Testis (tissue), 3 donors: Measurements from ENCODE around the gene RFX8. TPM values are rescaled to one million over a fixed set of nuclear protein-coding genes. Genes with fewer than 3 reads are reported as not detected.

Experiments used
- DNase-seq: peaks from one replicate; pipeline ENCODE4 v3.0.0-alpha.2; 2019
- H3K27ac ChIP-seq, 2 donors: fragments of 200-600 bp; sonication (generic); one replicate each; pipeline ENCODE4 v1.5.1; 2019
- H3K27me3 ChIP-seq: fragments of 200-600 bp; sonication (generic); one replicate; pipeline ENCODE4 v1.5.1; 2019
- H3K36me3 ChIP-seq: fragments of 200-600 bp; sonication (generic); one replicate; pipeline ENCODE4 v1.5.1; 2017; ENCODE audit warnings: low read depth; ENCODE audit errors: missing control alignments
- H3K4me1 ChIP-seq: fragments of 200-600 bp; sonication (generic); one replicate; pipeline ENCODE4 v1.5.1; 2019
- H3K4me3 ChIP-seq, 2 donors: fragments of 200-600 bp; sonication (generic); one replicate each; pipeline ENCODE4 v1.5.1; 2017 to 2019
- H3K9me3 ChIP-seq: fragments of 200-600 bp; sonication (generic); one replicate; pipeline ENCODE4 v1.5.1; 2017
- CTCF ChIP-seq, 3 experiments: fragments of 450-650 bp in 2 of 3; fragments of 200-600 bp in 1 of 3; sonication (generic) in 1 of 3; IDR thresholded peaks; one replicate each; pipeline ENCODE4 v1.5.1; 2016 to 2019; ENCODE audit warnings: antibody characterized with exemption in 3 of 3, mild to moderate bottlenecking in 2 of 3, moderate library complexity in 1 of 3
- POLR2A ChIP-seq: fragments of 450-650 bp; IDR thresholded peaks from one replicate; pipeline ENCODE4 v1.6.1; 2017; ENCODE audit warnings: antibody characterized with exemption, mild to moderate bottlenecking, moderate library complexity
- WGBS, 2 donors: methylation state at CpG; one replicate each; pipeline ENCODE4 v1.1.5; 2018; 5-methylcytosine and 5-hydroxymethylcytosine counted together
- intact Hi-C: fragments of 100-400 bp; cut with DNase I; formaldehyde crosslinking; loops from one replicate; pipeline ENCODE4 v1.15.1; 2023; ENCODE audit warnings: low total_unique reads
- polyA plus RNA-seq: library from polyadenylated mRNA; stranded (reverse); fragments of 350-450 nt; fragmentation: Illumina TruSeq; extraction: RNeasy Lipid Tissue Mini Kit (QIAGEN cat#74804); gene quantifications from one replicate; pipeline ENCODE4 v1.2.3, GENCODE V29; 2014; ENCODE audit warnings: low read depth, low replicate concordance; ENCODE audit not compliant: insufficient read depth
- total RNA-seq, 2 donors: library from RNA; depleted of rRNA; stranded (reverse); fragments of >200 nt; gene quantifications; one replicate each; pipeline ENCODE4 v1.2.3, GENCODE V29; 2016

The RFX8 gene
- total and polyA plus RNA-seq, 3 donors from 2014 or later = 1.8 to 4.0 (median 2.7) TPM

- H3K4me1 ChIP-seq = no peaks in the 10 kb centered on the region
- peak within 1 kb of the TSS; percentile 27 to 53 for H3K4me3 ChIP-seq
- intact Hi-C loops = no loop called here
- WGBS, 2 donors = 0% methylated on average over 17 to 48 of the region's 79 CpGs
- TF ChIP-seq CTCF (IDR thresholded peaks at IDR 0.05) = peak; percentile 34 to 48 (median 41)
- no peak for TF ChIP-seq POLR2A
- H3K36me3 ChIP-seq = no peaks in the 10 kb centered on the region
- H3K27ac ChIP-seq = no peak within 1 kb of the TSS
- H3K27me3 ChIP-seq = no peaks in the 10 kb centered on the region
- peak; percentile 75 for DNase-seq
- H3K9me3 ChIP-seq = no peaks in the 10 kb centered on the region
Observed at GRCh38 chr2:101387151-101387834, 87.6 kb downstream of the RFX8 start, which contains the start of gene CREG2. Gene CREG2, minus strand, starts transcription at chr2:101387503. Its CDS starts 46 bp downstream, at chr2:101387457.

- no peak for DNase-seq
- intact Hi-C loops = no loop called here
- Histone ChIP-seq H3K9me3 (no peaks in the 10 kb centered on the region), H3K27me3 (no peaks in the 10 kb centered on the region), H3K4me1 (no peaks in the 10 kb centered on the region), H3K27ac (no peak overlapping the region), H3K4me3 (peak overlapping the region; percentile 27 to 53), H3K36me3 (no peaks in the 10 kb centered on the region)
- 0 to 4% methylated on average over 9 to 25 of the region's 45 CpGs for WGBS, 2 donors
- TF ChIP-seq POLR2A = no peak
- no peak for TF ChIP-seq CTCF (IDR thresholded peaks at IDR 0.05)
Observed at GRCh38 chr2:101386599-101387150, 88.2 kb downstream of the RFX8 start.

GRCh38 chr2:101383016-101383541, 91.8 kb downstream of the RFX8 start:
- intact Hi-C loops = no loop called here
- DNase-seq = no peak
- no peaks in the 10 kb centered on the region for H3K27me3 ChIP-seq

GRCh38 chr2:101382442-101382841, 92.5 kb downstream of the RFX8 start:
- no peak overlapping the region for H3K4me3 ChIP-seq
- no peaks in the 10 kb centered on the region for H3K4me1 ChIP-seq
- DNase-seq = no peak
- no peaks in the 10 kb centered on the region for H3K9me3 ChIP-seq
- intact Hi-C loops = no loop called here
- H3K27ac ChIP-seq = no peak overlapping the region
- H3K27me3 ChIP-seq = no peaks in the 10 kb centered on the region
- no peak for TF ChIP-seq CTCF (IDR thresholded peaks at IDR 0.05)
- no peak for TF ChIP-seq POLR2A
- H3K36me3 ChIP-seq = no peaks in the 10 kb centered on the region
- WGBS, 2 donors = 78 to 91% methylated on average over 2 of the region's 2 CpGs

More at GRCh38 chr2:101383016-101383541, 91.8 kb downstream of the RFX8 start:
- TF ChIP-seq CTCF (IDR thresholded peaks at IDR 0.05) (no peak), POLR2A (no peak)
- no peaks in the 10 kb centered on the region for H3K4me1 ChIP-seq
- WGBS, 2 donors = 78 to 85% methylated on average over 7 of the region's 7 CpGs
- no peak overlapping the region for H3K4me3 ChIP-seq
- H3K9me3 ChIP-seq = no peaks in the 10 kb centered on the region
- no peak overlapping the region for H3K27ac ChIP-seq
- H3K36me3 ChIP-seq = no peaks in the 10 kb centered on the region
